ENCODE data around the gene THADA.
"Not testable (repeated sequence)": the region's sequence is repeated elsewhere in the genome, so short reads cannot be mapped to it uniquely, and the experiment has no call there.

THADA gene

DNA sequence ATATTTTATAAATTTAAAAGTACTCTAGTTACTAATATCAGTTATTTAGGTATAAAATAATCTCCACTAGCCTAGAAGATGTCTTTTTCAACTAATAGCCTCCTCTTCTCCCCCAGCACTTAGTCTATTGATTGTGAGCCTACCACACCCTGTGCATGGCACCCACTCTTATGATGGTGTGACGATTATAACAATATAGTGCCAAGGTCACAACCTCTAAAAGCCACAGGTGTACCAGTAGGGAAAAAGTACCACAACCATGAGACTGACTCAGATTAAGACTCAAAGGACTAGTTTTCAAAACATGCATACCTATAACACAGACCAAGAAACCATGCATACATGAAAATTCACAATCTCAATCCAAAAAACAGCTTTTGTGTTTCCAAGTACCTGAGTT lies 27.6 kb downstream of the THADA start:
- WGBS, 2 experiments: 100% methylated on average over 1 of the region's 1 CpG
- H3K36me3 ChIP-seq (ENCODE audit: control insufficient read depth, insufficient read depth, low read length): peaks cover 7% of the 10 kb centered on the region

DNA sequence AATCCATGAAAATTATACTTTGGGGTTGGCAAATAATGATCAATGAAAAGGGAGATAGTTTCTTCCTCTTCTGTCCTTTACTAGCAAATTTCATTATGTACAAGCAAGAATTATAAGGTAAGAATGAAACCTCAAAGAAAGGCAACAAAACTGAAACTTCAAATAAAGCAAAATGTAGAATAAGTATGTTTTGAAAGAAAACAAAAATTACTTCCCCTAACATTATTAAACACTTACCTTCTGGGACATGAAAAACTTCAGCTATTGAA lies 29.4 kb downstream of the THADA start:
- Histone ChIP-seq H3K27ac (ENCODE audit: insufficient read depth, low read depth, low read length, poor library complexity, severe bottlenecking) (no peak overlapping the region), H3K4me3 (ENCODE audit: insufficient read depth, low read depth, low read length) (no peak overlapping the region), H3K9me3 (ENCODE audit: control insufficient read depth, low read length) (no peaks in the 10 kb centered on the region), H3K27me3 (ENCODE audit: control insufficient read depth, insufficient read depth, low read length, poor library complexity, severe bottlenecking) (no peaks in the 10 kb centered on the region), H3K4me1 (ENCODE audit: control insufficient read depth, insufficient read depth, low read length) (no peaks in the 10 kb centered on the region), H3K36me3 (ENCODE audit: control insufficient read depth, insufficient read depth, low read length) (no peaks in the 10 kb centered on the region)

More for the DNA sequence above, 27.6 kb downstream of the THADA start:
- H3K27ac ChIP-seq (ENCODE audit: insufficient read depth, low read depth, low read length, poor library complexity, severe bottlenecking): no peak overlapping the region
- no peaks in the 10 kb centered on the region for H3K9me3 ChIP-seq (ENCODE audit: control insufficient read depth, low read length)
- H3K4me1 ChIP-seq (ENCODE audit: control insufficient read depth, insufficient read depth, low read length): no peaks in the 10 kb centered on the region
- no peak overlapping the region for H3K4me3 ChIP-seq (ENCODE audit: insufficient read depth, low read depth, low read length)
- H3K27me3 ChIP-seq (ENCODE audit: control insufficient read depth, insufficient read depth, low read length, poor library complexity, severe bottlenecking): no peaks in the 10 kb centered on the region

DNA sequence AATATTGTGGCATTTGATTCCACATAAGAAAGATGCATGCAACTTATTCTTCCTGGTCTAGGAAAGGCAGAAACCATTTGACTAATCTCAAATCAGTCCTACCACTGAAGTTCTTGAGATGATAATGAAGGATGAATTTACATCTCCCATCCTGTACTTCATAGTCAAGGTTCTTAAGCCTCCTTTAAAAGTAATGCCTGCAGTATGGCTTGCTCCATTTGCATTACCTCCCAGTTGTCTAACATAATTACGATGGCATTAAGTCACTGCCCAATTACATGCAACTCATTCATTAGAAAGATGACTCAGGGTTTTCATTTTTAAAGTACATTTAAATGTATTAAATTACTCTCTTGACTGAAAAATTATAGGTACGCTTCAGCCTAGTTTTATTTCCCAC lies 32.2 kb downstream of the THADA start:
- no peaks in the 10 kb centered on the region for H3K27me3 ChIP-seq (ENCODE audit: control insufficient read depth, insufficient read depth, low read length, poor library complexity, severe bottlenecking)
- H3K4me3 ChIP-seq (ENCODE audit: insufficient read depth, low read depth, low read length): no peak overlapping the region
- H3K27ac ChIP-seq (ENCODE audit: insufficient read depth, low read depth, low read length, poor library complexity, severe bottlenecking): no peak overlapping the region
- H3K4me1 ChIP-seq (ENCODE audit: control insufficient read depth, insufficient read depth, low read length): no peaks in the 10 kb centered on the region
- WGBS, 2 experiments: 84 to 92% methylated on average over 1 of the region's 2 CpGs
- no peaks in the 10 kb centered on the region for H3K36me3 ChIP-seq (ENCODE audit: control insufficient read depth, insufficient read depth, low read length)
- no peaks in the 10 kb centered on the region for H3K9me3 ChIP-seq (ENCODE audit: control insufficient read depth, low read length)

DNA sequence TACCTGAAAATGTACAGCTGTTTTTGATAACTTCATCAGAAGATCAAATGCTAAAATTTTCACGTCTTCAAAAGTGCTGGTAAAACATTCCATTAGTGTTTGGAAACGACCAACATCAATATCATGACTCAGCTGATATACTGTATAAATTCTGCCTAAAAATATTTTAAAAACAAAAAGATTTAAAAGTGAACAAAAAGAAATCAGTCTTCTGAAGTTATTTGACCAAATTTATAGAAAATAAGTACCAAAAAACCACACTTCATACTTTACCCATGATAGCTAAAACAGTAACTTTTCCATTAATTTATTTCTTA lies 35.6 kb downstream of the THADA start:
- H3K36me3 ChIP-seq (ENCODE audit: control insufficient read depth, insufficient read depth, low read length): peaks cover 5% of the 10 kb centered on the region
- no peak overlapping the region for H3K4me3 ChIP-seq (ENCODE audit: insufficient read depth, low read depth, low read length)
- H3K9me3 ChIP-seq (ENCODE audit: control insufficient read depth, low read length): no peaks in the 10 kb centered on the region
- H3K27ac ChIP-seq (ENCODE audit: insufficient read depth, low read depth, low read length, poor library complexity, severe bottlenecking): no peak overlapping the region
- WGBS, 2 experiments: 84 to 98% methylated on average over 2 of the region's 2 CpGs
- no peaks in the 10 kb centered on the region for H3K4me1 ChIP-seq (ENCODE audit: control insufficient read depth, insufficient read depth, low read length)
- no peaks in the 10 kb centered on the region for H3K27me3 ChIP-seq (ENCODE audit: control insufficient read depth, insufficient read depth, low read length, poor library complexity, severe bottlenecking)

DNA sequence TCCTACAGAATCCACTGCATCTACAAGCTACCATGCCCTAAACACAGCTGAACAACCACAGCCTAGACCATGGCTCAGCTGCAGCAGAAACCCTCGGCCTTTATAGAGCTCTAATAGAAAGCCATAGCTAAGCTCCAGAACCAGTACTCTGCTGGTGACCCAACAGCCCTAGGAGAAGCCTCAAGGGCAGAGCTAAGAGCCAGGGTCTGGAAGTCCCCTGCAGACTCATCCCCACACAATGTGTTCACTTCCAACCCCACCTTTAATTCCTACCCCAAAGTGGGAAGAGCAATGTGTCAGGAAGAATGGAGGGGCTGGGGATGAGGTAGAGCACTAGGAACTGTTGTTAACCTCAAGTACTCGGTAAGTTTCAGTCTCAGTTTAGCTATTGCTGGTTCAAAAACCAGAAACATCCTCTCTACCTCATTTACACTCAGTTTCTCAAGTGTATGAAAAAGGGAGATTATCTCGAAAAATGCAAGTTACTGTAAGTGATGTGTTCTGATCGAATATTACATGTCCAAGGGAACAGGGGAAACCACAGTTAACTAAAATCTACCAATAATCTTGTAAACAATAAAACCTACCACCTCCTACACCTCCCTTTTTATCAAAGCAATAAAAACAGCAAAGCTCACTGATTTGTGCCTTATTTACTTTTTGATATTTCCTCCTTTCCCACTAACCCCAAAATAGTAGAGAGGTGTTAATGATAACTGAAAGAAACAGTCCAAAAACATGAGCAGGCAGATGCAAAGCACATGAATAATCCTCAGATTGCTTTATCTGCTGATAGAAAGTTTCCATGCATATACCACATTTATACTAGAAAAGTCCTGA lies 36.2 kb downstream of the THADA start:
- H3K27me3 ChIP-seq (ENCODE audit: control insufficient read depth, insufficient read depth, low read length, poor library complexity, severe bottlenecking): no peaks in the 10 kb centered on the region
- no peaks in the 10 kb centered on the region for H3K4me1 ChIP-seq (ENCODE audit: control insufficient read depth, insufficient read depth, low read length)
- no peak overlapping the region for H3K27ac ChIP-seq (ENCODE audit: insufficient read depth, low read depth, low read length, poor library complexity, severe bottlenecking)
- 84 to 89% methylated on average over 2 to 3 of the region's 4 CpGs for WGBS, 2 experiments
- H3K4me3 ChIP-seq (ENCODE audit: insufficient read depth, low read depth, low read length): no peak overlapping the region
- peaks cover 5% of the 10 kb centered on the region for H3K36me3 ChIP-seq (ENCODE audit: control insufficient read depth, insufficient read depth, low read length)
- H3K9me3 ChIP-seq (ENCODE audit: control insufficient read depth, low read length): no peaks in the 10 kb centered on the region

DNA sequence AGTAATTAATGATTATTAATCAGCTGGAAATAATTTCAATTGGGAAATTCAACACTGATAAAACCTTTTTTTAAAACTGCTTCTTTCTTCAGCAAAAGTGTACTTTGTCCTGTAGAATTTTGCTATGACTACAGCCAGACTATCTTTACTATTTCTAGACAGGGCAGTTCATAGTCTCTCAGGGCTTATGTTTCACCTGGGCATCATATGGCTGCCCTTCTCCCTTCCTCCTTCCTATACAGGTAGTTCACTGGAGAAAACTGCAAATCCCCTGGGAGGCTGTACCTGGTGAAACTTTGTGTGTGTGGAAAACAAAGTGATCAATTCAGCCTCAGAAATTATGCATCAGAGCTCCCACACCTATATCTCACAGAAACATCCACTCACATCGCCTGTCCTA lies 38.6 kb downstream of the THADA start:
- Histone ChIP-seq H3K9me3 (ENCODE audit: control insufficient read depth, low read length) (no peaks in the 10 kb centered on the region), H3K4me1 (ENCODE audit: control insufficient read depth, insufficient read depth, low read length) (no peaks in the 10 kb centered on the region), H3K36me3 (ENCODE audit: control insufficient read depth, insufficient read depth, low read length) (peaks cover 5% of the 10 kb centered on the region), H3K4me3 (ENCODE audit: insufficient read depth, low read depth, low read length) (no peak overlapping the region), H3K27me3 (ENCODE audit: control insufficient read depth, insufficient read depth, low read length, poor library complexity, severe bottlenecking) (no peaks in the 10 kb centered on the region), H3K27ac (ENCODE audit: insufficient read depth, low read depth, low read length, poor library complexity, severe bottlenecking) (no peak overlapping the region)
- WGBS, 2 experiments: 100% methylated on average over 1 of the region's 1 CpG

DNA sequence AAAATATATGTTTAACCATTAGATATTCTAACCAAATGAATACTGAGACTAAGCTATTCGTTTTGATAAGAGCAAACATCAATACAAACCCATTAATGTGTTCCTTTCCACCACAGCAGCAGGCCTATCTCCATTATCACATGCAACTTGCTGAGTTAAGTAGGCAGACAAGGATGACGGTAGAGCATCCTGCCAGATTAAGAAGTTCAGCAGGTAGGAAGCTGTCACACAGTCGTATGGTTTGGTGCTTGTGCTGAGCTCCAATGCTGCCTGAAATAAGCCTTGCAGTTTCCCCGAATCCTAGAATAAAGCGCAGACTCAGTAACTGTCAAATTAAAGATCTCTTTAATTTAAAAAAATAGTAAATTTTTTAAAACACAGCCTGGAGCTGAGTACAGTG lies 39.6 kb downstream of the THADA start:
- Histone ChIP-seq H3K4me3 (ENCODE audit: insufficient read depth, low read depth, low read length) (no peak overlapping the region), H3K36me3 (ENCODE audit: control insufficient read depth, insufficient read depth, low read length) (peaks cover 8% of the 10 kb centered on the region), H3K9me3 (ENCODE audit: control insufficient read depth, low read length) (no peaks in the 10 kb centered on the region), H3K27ac (ENCODE audit: insufficient read depth, low read depth, low read length, poor library complexity, severe bottlenecking) (no peak overlapping the region), H3K4me1 (ENCODE audit: control insufficient read depth, insufficient read depth, low read length) (no peaks in the 10 kb centered on the region), H3K27me3 (ENCODE audit: control insufficient read depth, insufficient read depth, low read length, poor library complexity, severe bottlenecking) (no peaks in the 10 kb centered on the region)
- WGBS, 2 experiments: 94% methylated on average over 3 to 5 of the region's 5 CpGs

DNA sequence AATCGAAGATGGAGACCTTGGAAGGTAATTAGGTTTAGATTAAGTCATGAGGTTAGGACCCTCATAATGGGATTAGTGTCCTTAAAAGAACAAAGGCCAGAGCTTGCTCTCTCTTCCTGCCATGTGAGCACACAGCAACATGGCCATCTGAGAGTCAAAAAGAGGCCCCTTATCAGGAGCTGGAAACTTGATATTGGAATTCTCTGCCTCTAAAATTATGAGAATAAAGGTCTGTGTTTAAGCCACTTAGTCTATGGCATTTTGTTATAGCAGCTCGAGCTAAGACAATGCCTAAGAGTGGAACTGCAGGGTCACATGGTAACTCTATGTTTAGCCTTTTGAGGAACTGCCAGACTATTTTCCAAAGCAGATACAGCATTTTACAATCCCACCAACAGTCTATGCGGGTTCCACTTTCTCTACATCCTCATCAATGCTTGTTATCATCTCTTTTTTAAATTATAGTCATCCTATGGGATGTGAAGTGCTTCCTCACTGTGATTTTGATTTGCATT lies 42.4 kb downstream of the THADA start:
- Histone ChIP-seq H3K9me3 (ENCODE audit: control insufficient read depth, low read length) (no peaks in the 10 kb centered on the region), H3K27me3 (ENCODE audit: control insufficient read depth, insufficient read depth, low read length, poor library complexity, severe bottlenecking) (no peaks in the 10 kb centered on the region), H3K36me3 (ENCODE audit: control insufficient read depth, insufficient read depth, low read length) (peaks cover 12% of the 10 kb centered on the region), H3K4me1 (ENCODE audit: control insufficient read depth, insufficient read depth, low read length) (no peaks in the 10 kb centered on the region), H3K4me3 (ENCODE audit: insufficient read depth, low read depth, low read length) (no peak overlapping the region), H3K27ac (ENCODE audit: insufficient read depth, low read depth, low read length, poor library complexity, severe bottlenecking) (no peak overlapping the region)
- WGBS, 2 experiments: 78 to 87% methylated on average over 3 of the region's 3 CpGs

DNA sequence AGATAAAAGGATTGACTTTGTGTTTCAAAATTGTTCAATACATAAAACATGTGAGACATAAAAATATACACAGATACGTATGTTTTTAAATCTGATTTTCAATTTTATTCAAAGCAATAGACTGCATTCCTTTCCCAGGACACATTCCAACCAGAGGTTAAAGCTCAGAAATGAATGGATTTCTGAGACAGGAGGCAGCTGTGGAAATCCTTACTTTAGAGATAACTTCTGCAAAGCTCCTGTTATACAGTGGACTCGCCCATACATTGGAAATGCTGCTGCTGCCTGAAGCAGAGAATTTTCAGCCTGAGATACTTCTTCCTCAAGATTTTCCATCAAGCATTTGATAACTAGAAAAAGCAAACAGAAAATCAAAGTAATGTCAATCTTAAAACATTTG lies 43.8 kb downstream of the THADA start:
- peaks cover 12% of the 10 kb centered on the region for H3K36me3 ChIP-seq (ENCODE audit: control insufficient read depth, insufficient read depth, low read length)
- no peak overlapping the region for H3K4me3 ChIP-seq (ENCODE audit: insufficient read depth, low read depth, low read length)
- WGBS, 2 experiments: 84 to 100% methylated on average over 1 to 2 of the region's 2 CpGs
- H3K9me3 ChIP-seq (ENCODE audit: control insufficient read depth, low read length): no peaks in the 10 kb centered on the region
- H3K27ac ChIP-seq (ENCODE audit: insufficient read depth, low read depth, low read length, poor library complexity, severe bottlenecking): no peak overlapping the region
- H3K4me1 ChIP-seq (ENCODE audit: control insufficient read depth, insufficient read depth, low read length): no peaks in the 10 kb centered on the region
- H3K27me3 ChIP-seq (ENCODE audit: control insufficient read depth, insufficient read depth, low read length, poor library complexity, severe bottlenecking): no peaks in the 10 kb centered on the region

DNA sequence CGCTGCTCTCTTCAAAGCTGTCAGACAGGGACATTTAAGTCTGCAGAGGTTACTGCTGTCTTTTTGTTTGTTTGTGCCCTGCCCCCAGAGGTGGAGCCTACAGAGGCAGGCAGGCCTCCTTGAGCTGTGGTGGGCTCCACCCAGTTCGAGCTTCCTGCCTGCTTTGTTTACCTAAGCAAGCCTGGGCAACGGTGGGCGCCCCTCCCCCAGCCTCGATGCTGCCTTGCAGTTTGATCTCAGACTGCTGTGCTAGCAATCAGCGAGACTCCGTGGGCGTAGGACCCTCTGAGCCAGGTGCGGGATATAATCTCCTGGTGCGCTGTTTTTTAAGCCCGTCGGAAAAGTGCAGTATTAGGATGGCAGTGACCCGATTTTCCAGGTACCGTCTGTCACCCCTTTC lies 47.5 kb downstream of the THADA start:
- not testable (repeated sequence) for H3K27me3 ChIP-seq (ENCODE audit: control insufficient read depth, insufficient read depth, low read length, poor library complexity, severe bottlenecking); H3K27ac ChIP-seq (ENCODE audit: insufficient read depth, low read depth, low read length, poor library complexity, severe bottlenecking); H3K4me3 ChIP-seq (ENCODE audit: insufficient read depth, low read depth, low read length); H3K9me3 ChIP-seq (ENCODE audit: control insufficient read depth, low read length); H3K36me3 ChIP-seq (ENCODE audit: control insufficient read depth, insufficient read depth, low read length); H3K4me1 ChIP-seq (ENCODE audit: control insufficient read depth, insufficient read depth, low read length)
- 94 to 96% methylated on average over 13 of the region's 14 CpGs for WGBS, 2 experiments
